GM12891 (cell line): ENCODE measurements around the gene NCOA3.

Source experiments
- POLR2A ChIP-seq: IDR thresholded peaks from 2 replicates; pipeline ENCODE4 v1.6.1; 2011; ENCODE audit warnings: low read depth, low read length, control low read depth
- TAF1 ChIP-seq: IDR thresholded peaks from 2 replicates; pipeline ENCODE4 v1.6.1; 2011; ENCODE audit warnings: low read depth, low read length, control low read depth

DNA sequence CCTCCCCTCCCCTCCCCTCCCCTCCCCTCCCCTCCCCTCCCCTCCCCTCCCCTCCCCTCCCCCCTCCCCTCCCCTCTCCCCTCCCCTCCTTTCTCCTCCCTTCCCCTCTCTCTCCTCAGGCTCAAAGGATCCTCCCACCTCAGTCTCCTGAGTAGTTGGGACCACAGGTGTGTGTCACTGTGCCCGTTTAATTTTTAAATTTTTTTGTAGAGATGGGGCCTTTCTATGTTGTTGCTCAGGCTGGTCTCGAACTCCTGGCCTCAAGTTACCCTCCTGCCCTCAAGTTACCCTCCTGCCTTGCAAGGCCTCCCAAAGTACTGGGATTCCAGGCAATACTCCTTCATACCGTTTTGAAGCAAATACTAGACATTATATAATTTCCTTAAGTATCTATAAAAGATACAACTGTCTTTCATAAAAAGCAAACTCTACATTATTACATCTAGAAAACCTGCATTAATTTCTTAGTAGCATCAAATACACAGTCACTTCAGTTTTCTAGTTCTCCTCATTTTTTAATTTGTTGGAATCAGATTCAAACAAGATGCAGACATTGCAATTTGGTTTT lies 39.8 kb downstream of the NCOA3 start:
- TF ChIP-seq TAF1 (no peak), POLR2A (no peak)
